Neutrophil (primary cell): Measurements from ENCODE around the gene NFATC2.

Experiments
- H3K27ac ChIP-seq: fragments of 200-600 bp; sonication (generic); 2 replicates; pipeline ENCODE4 v1.5.1; 2016; ENCODE audit warnings: mild to moderate bottlenecking, moderate library complexity
- H3K27me3 ChIP-seq: fragments of 200-600 bp; sonication (generic); 2 replicates; pipeline ENCODE4 v1.6.0; 2016; ENCODE audit warnings: mild to moderate bottlenecking
- H3K36me3 ChIP-seq: fragments of 200-600 bp; sonication (generic); 2 replicates; pipeline ENCODE4 v1.5.1; 2017
- H3K4me1 ChIP-seq, 2 experiments: fragments of 200-600 bp in 1 of 2; sonication (generic) in 1 of 2; 1 replicate in 1 of 2; 2 replicates in 1 of 2; pipeline versions ENCODE4 v1.5.1 to v1.6.1; 2013 to 2016; ENCODE audit warnings: low read depth in 1 of 2, low read length in 1 of 2, mild to moderate bottlenecking in 1 of 2, moderate library complexity in 1 of 2; ENCODE audit not compliant: control insufficient read depth in 1 of 2, insufficient read depth in 1 of 2
- H3K4me3 ChIP-seq, 2 experiments: fragments of 200-600 bp in 1 of 2; sonication (generic) in 1 of 2; 1 replicate in 1 of 2; 2 replicates in 1 of 2; pipeline ENCODE4 v1.5.1; 2013 to 2016; ENCODE audit warnings: low read depth in 1 of 2, low read length in 1 of 2, mild to moderate bottlenecking in 1 of 2, moderate library complexity in 1 of 2
- H3K9me3 ChIP-seq: fragments of 200-600 bp; sonication (generic); 2 replicates; pipeline ENCODE4 v1.5.1; 2016
- TF ChIP-seq, protein P1 (sequence below): fragments of 200-600 bp; sonication (generic); IDR thresholded peaks from 2 replicates; pipeline ENCODE4 v1.5.1; 2016; ENCODE audit warnings: antibody characterized with exemption

NFATC2 gene

DNA sequence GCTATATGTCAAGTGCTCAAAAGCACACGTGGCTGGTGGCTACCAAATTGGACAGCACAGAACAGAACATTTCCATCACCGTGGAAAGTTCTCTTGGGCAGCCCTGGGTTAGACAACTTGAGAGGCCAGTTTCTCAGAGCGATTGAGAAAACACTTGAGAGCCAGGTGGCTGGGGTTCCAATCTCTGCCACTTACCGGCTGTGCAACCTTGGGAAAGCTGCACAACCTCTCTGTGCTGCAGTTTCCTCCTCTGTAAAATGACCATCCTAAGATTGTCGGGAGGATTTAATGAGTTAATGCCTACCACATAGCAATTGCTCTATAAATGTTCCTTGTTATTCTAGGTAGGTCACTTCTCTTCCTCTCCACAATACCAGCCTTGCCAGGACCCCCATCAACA lies 25.1 kb upstream of the NFATC2 start:
- Histone ChIP-seq H3K27me3 (peaks cover 49% of the 10 kb centered on the region), H3K4me3 (no peak overlapping the region), H3K27ac (no peak overlapping the region), H3K9me3 (no peaks in the 10 kb centered on the region), H3K36me3 (no peaks in the 10 kb centered on the region), H3K4me1 (no peaks in the 10 kb centered on the region)
- TF ChIP-seq, protein P1, sequence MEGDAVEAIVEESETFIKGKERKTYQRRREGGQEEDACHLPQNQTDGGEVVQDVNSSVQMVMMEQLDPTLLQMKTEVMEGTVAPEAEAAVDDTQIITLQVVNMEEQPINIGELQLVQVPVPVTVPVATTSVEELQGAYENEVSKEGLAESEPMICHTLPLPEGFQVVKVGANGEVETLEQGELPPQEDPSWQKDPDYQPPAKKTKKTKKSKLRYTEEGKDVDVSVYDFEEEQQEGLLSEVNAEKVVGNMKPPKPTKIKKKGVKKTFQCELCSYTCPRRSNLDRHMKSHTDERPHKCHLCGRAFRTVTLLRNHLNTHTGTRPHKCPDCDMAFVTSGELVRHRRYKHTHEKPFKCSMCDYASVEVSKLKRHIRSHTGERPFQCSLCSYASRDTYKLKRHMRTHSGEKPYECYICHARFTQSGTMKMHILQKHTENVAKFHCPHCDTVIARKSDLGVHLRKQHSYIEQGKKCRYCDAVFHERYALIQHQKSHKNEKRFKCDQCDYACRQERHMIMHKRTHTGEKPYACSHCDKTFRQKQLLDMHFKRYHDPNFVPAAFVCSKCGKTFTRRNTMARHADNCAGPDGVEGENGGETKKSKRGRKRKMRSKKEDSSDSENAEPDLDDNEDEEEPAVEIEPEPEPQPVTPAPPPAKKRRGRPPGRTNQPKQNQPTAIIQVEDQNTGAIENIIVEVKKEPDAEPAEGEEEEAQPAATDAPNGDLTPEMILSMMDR: no peak

DNA sequence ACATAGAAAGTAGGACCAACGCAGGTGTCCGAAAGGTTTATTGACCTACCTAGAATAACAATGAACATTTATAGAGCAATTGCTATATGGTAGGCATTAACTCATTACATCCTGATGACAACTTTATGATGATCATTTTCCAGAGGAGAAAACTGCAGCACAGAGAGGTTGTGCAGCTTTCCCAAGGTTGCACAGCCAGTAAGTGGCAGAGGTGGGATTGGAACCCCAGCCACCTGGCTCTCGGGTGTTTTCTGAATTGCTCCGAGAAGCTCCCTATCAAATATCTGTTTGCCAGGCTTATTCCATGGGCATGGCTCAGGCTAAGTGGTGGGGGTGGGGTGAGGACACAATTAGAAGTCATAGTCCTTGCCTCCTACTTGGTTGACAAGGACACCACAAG lies 24.1 kb upstream of the NFATC2 start:
- no peaks in the 10 kb centered on the region for H3K9me3 ChIP-seq
- peaks cover 59% of the 10 kb centered on the region for H3K27me3 ChIP-seq
- H3K36me3 ChIP-seq: no peaks in the 10 kb centered on the region
- no peak overlapping the region for H3K4me3 ChIP-seq
- H3K4me1 ChIP-seq: no peaks in the 10 kb centered on the region
- H3K27ac ChIP-seq: no peak overlapping the region
- TF ChIP-seq, protein P1: no peak

DNA sequence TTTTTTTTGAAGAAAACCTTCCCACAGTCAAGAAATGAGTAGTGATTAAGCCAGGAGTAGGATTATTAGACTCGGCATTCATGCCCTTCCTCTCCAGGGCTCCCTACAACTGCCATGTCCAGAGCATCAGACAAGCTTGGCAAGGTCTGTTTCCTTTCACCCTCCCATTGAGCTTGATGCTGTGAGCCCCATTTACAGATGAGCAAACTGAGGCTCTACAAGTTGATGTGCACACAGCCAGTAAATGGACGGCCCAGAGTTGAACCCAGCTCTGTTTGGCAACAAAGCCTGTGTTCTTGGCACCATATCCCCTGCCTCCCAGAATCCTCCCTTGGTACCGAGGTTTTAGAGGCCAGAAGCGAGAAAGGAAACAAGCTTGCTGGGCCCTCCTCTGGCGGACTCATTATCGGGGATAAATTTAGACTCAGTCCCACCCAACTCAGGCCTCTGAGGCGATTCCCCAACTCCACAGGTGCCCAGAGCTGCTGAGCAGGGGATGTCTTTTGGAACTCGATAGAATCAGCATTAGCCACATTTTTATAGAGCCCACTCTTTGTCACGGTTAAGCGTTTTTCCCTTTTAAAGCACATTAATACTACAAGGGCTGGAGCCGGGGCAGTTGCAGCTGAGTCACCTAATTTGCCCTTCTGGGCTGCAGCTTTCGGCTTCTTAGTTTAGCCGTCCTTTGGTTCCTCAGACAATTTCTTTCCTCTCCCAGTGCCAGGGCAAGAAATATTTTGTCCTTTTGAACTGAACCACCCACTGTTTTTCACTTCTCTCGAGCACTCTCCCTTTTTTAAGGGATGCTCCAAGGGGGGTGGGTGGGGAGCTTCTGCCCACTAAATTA lies 23.0 kb upstream of the NFATC2 start:
- no peaks in the 10 kb centered on the region for H3K4me1 ChIP-seq
- no peaks in the 10 kb centered on the region for H3K9me3 ChIP-seq
- TF ChIP-seq, protein P1: no peak
- no peak overlapping the region for H3K4me3 ChIP-seq
- no peak overlapping the region for H3K27ac ChIP-seq
- H3K27me3 ChIP-seq: peaks cover 70% of the 10 kb centered on the region
- H3K36me3 ChIP-seq: no peaks in the 10 kb centered on the region

DNA sequence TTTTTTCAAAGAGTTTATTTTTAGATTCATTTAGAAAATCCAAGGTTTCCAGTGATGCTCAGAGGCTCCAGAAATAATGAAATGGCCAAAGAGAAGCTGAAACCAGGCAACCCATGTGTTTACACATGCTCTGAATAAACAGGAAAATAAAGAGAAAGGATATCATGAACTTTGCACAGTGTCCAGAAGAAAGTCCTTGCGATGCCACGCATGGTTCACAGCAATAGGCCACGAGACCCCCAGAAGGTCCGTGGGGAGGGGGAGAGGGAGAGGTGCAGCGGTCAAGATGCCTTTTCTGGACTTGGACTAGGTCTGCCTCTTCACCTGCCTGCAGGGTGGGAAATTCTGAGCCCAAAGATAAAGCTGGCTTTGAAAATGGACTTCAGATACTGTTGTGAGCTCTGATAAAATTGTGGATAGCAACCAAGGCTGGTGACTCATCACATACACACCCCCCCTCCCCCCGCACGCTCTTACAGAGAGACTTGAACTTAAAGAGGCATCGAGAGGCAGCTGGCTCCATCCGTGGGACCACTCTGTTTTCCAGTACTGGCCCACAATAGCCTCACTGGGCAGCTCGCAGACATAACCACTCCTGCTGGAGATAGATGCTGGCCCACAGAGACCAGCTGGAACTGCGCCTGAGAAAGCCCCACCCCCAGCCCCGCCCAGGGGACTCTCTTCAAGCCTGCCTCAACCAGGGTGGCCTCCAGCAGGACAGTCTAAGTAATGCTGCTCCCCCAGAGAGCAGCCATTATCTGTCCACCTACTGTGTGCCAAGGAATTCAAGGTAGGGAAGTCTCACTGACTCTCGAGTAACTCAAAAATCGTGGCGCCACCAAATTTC lies 21.2 kb upstream of the NFATC2 start:
- H3K4me3 ChIP-seq: no peak overlapping the region
- H3K27ac ChIP-seq: no peak overlapping the region
- H3K27me3 ChIP-seq: peaks cover 85% of the 10 kb centered on the region
- no peaks in the 10 kb centered on the region for H3K36me3 ChIP-seq
- no peaks in the 10 kb centered on the region for H3K4me1 ChIP-seq
- TF ChIP-seq, protein P1: no peak
- no peaks in the 10 kb centered on the region for H3K9me3 ChIP-seq

DNA sequence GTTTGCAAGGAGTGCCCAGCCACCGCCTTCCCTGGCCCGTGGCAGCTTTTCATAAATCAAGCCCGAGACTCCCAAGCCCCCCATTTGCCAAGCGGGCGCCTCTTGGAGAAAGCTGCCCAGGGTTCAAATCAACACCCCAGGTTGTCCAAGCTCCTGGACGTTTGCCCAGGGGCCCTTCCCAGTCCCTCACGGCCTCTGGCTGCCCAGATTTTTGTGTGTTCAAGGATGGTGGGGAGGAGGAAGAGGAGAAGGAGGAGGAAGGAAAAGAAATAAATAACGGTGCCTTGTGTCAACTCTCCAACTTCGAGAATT lies 20.6 kb upstream of the NFATC2 start:
- no peaks in the 10 kb centered on the region for H3K4me1 ChIP-seq
- no peak overlapping the region for H3K27ac ChIP-seq
- no peaks in the 10 kb centered on the region for H3K36me3 ChIP-seq
- no peaks in the 10 kb centered on the region for H3K9me3 ChIP-seq
- TF ChIP-seq, protein P1: no peak
- H3K4me3 ChIP-seq: no peak overlapping the region
- H3K27me3 ChIP-seq: peaks cover 88% of the 10 kb centered on the region
